Measurements from ENCODE around the gene ARPC5.

The ARPC5 gene

GRCh38 chr1:183612407-183612806, 23.2 kb downstream of the ARPC5 start:
- no peak for DNase-seq (ENCODE audit: low read depth)
- no peak for TF ChIP-seq CTCF (IDR thresholded peaks at IDR 0.05; ENCODE audit: insufficient read depth, low read depth, low read length, missing control alignments)
- H3K4me3 ChIP-seq (ENCODE audit: low read length) = no peak overlapping the region

- H3K4me3 ChIP-seq (ENCODE audit: low read length) = no peak overlapping the region
- TF ChIP-seq CTCF (IDR thresholded peaks at IDR 0.05; ENCODE audit: insufficient read depth, low read depth, low read length, missing control alignments) = no peak
- DNase-seq (ENCODE audit: low read depth) = no peak
Measured at GRCh38 chr1:183611021-183611420, 24.6 kb downstream of the ARPC5 start.

- TF ChIP-seq CTCF (IDR thresholded peaks at IDR 0.05; ENCODE audit: insufficient read depth, low read depth, low read length, missing control alignments) = no peak
- DNase-seq (ENCODE audit: low read depth) = peak; percentile 31
Measured at GRCh38 chr1:183609759-183610452, 25.7 kb downstream of the ARPC5 start.

GRCh38 chr1:183609313-183609712, 26.3 kb downstream of the ARPC5 start:
- DNase-seq (ENCODE audit: low read depth) = peak; percentile 90

More at GRCh38 chr1:183609759-183610452, 25.7 kb downstream of the ARPC5 start:
- no peak overlapping the region for H3K4me3 ChIP-seq (ENCODE audit: low read length)

GRCh38 chr1:183607322-183607980, 28.1 kb downstream of the ARPC5 start:
- H3K4me3 ChIP-seq (ENCODE audit: low read length) = no peak overlapping the region
- no peak for TF ChIP-seq CTCF (IDR thresholded peaks at IDR 0.05; ENCODE audit: insufficient read depth, low read depth, low read length, missing control alignments)
- no peak for DNase-seq (ENCODE audit: low read depth)

More at GRCh38 chr1:183609313-183609712, 26.3 kb downstream of the ARPC5 start:
- no peak overlapping the region for H3K4me3 ChIP-seq (ENCODE audit: low read length)
- peak; percentile 61 for TF ChIP-seq CTCF (IDR thresholded peaks at IDR 0.05; ENCODE audit: insufficient read depth, low read depth, low read length, missing control alignments)

GRCh38 chr1:183605904-183606303, 29.7 kb downstream of the ARPC5 start:
- DNase-seq (ENCODE audit: low read depth) = no peak
- no peak for TF ChIP-seq CTCF (IDR thresholded peaks at IDR 0.05; ENCODE audit: insufficient read depth, low read depth, low read length, missing control alignments)
- no peak overlapping the region for H3K4me3 ChIP-seq (ENCODE audit: low read length)

All from epithelial cell of esophagus (primary cell).